GM19395 (cell line): ENCODE data around the gene CCDC120.

Source experiments
- ATAC-seq: cut with Tn5 transposase; IDR thresholded peaks from one replicate; pipeline ENCODE4 v1.9.1; 2021; ENCODE audit warnings: mild to moderate bottlenecking, moderate library complexity; ENCODE audit not compliant: unreplicated experiment

CCDC120 gene

GRCh38 chrX:49061916-49062315 lies 3.1 kb downstream of the CCDC120 start:
- ATAC-seq: no peak

GRCh38 chrX:49063715-49064114 lies 4.9 kb downstream of the CCDC120 start:
- ATAC-seq: no peak

GRCh38 chrX:49064303-49064702 lies 5.5 kb downstream of the CCDC120 start:
- ATAC-seq: no peak

GRCh38 chrX:49064735-49065134 lies 5.9 kb downstream of the CCDC120 start:
- ATAC-seq: no peak

- no peak for ATAC-seq
Observed at GRCh38 chrX:49066278-49066677, 7.5 kb downstream of the CCDC120 start.

GRCh38 chrX:49066690-49067089 lies 7.9 kb downstream of the CCDC120 start:
- no peak for ATAC-seq

GRCh38 chrX:49067285-49068120 lies 8.7 kb downstream of the CCDC120 start:
- no peak for ATAC-seq

- ATAC-seq: no peak
Observed at GRCh38 chrX:49069038-49069437, 10.2 kb downstream of the CCDC120 start.

- ATAC-seq: no peak
Observed at GRCh38 chrX:49070988-49071387, 12.2 kb downstream of the CCDC120 start.

- ATAC-seq: no peak
Observed at GRCh38 chrX:49071877-49072711, 13.3 kb downstream of the CCDC120 start.

GRCh38 chrX:49072712-49073095 lies 13.9 kb downstream of the CCDC120 start:
- no peak for ATAC-seq

GRCh38 chrX:49073601-49074575 lies 15.1 kb downstream of the CCDC120 start, which contains the start of gene PRAF2:
TSS of gene PRAF2 (minus strand) at chrX:49074002. CDS start at chrX:49073987, 15 bp downstream.
- peak; percentile 86 for ATAC-seq

GRCh38 chrX:49075347-49075746 lies 16.5 kb downstream of the CCDC120 start:
- no peak for ATAC-seq

GRCh38 chrX:49077941-49078340 lies 19.1 kb downstream of the CCDC120 start:
- no peak for ATAC-seq

- peak; percentile 78 for ATAC-seq
Observed at GRCh38 chrX:49079489-49080428, 21.0 kb downstream of the CCDC120 start, which contains the start of gene WDR45. TSS of gene WDR45 (minus strand) at chrX:49079887. CDS start at chrX:49078095, 1,792 bp downstream.

- ATAC-seq: no peak
Observed at GRCh38 chrX:49082271-49082871, 23.6 kb downstream of the CCDC120 start.

GRCh38 chrX:49089553-49089952 lies 30.8 kb downstream of the CCDC120 start:
- ATAC-seq: no peak

GRCh38 chrX:49096419-49096818 lies 37.6 kb downstream of the CCDC120 start:
- ATAC-seq: no peak
